HL-60/S4 (cell line): ENCODE results near the gene ARNT2.

ENCODE experiments used
- in situ Hi-C: fragments of 300-500 bp; cut with MboI; formaldehyde crosslinking; loops from 2 replicates; pipeline ENCODE4 v1.14.3; 2022; ENCODE audit warnings: low sequenced_read_pairs

ARNT2 gene

GRCh38 chr15:80547264-80547663 is 143.1 kb downstream of the ARNT2 start:
- in situ Hi-C loops: no loop called here

GRCh38 chr15:80549191-80549590 is 145.0 kb downstream of the ARNT2 start:
- in situ Hi-C loops: no loop called here

GRCh38 chr15:80549654-80550053 is 145.5 kb downstream of the ARNT2 start:
- in situ Hi-C loops: no loop called here

GRCh38 chr15:80550219-80550907 is 146.2 kb downstream of the ARNT2 start:
- in situ Hi-C loops: no loop called here

- in situ Hi-C loops: no loop called here
Measured at GRCh38 chr15:80550908-80551260, 146.7 kb downstream of the ARNT2 start.

- in situ Hi-C loops: no loop called here
Measured at GRCh38 chr15:80551348-80551747, 147.2 kb downstream of the ARNT2 start.

GRCh38 chr15:80554560-80554959 is 150.4 kb downstream of the ARNT2 start:
- in situ Hi-C loops: no loop called here

GRCh38 chr15:80556694-80557367 is 152.6 kb downstream of the ARNT2 start:
- in situ Hi-C loops: no loop called here

- in situ Hi-C loops: no loop called here
Measured at GRCh38 chr15:80557441-80558234, 153.5 kb downstream of the ARNT2 start.

GRCh38 chr15:80558631-80559319 is 154.6 kb downstream of the ARNT2 start:
- in situ Hi-C loops: no loop called here

GRCh38 chr15:80559320-80559693 is 155.1 kb downstream of the ARNT2 start:
- in situ Hi-C loops: no loop called here

GRCh38 chr15:80559761-80560160 is 155.6 kb downstream of the ARNT2 start:
- in situ Hi-C loops: no loop called here

GRCh38 chr15:80560601-80561400 is 156.6 kb downstream of the ARNT2 start:
- in situ Hi-C loops: no loop called here

- in situ Hi-C loops: no loop called here
Measured at GRCh38 chr15:80561500-80561899, 157.3 kb downstream of the ARNT2 start.

GRCh38 chr15:80562033-80562432 is 157.9 kb downstream of the ARNT2 start:
- in situ Hi-C loops: no loop called here

- in situ Hi-C loops: no loop called here
Measured at GRCh38 chr15:80562846-80563245, 158.7 kb downstream of the ARNT2 start.

- in situ Hi-C loops: no loop called here
Measured at GRCh38 chr15:80563372-80563997, 159.3 kb downstream of the ARNT2 start.

- in situ Hi-C loops: no loop called here
Measured at GRCh38 chr15:80564056-80564455, 159.9 kb downstream of the ARNT2 start.

GRCh38 chr15:80565398-80565797 is 161.2 kb downstream of the ARNT2 start:
- in situ Hi-C loops: no loop called here

GRCh38 chr15:80565988-80566387 is 161.8 kb downstream of the ARNT2 start:
- in situ Hi-C loops: no loop called here
